ENCODE data around the gene FGF1. TPM values are rescaled to one million over a fixed set of nuclear protein-coding genes. Genes with fewer than 3 reads are reported as not detected.

Gene FGF1
- 0.73 and 0.98 TPM in 2 replicates for total RNA-seq

DNA sequence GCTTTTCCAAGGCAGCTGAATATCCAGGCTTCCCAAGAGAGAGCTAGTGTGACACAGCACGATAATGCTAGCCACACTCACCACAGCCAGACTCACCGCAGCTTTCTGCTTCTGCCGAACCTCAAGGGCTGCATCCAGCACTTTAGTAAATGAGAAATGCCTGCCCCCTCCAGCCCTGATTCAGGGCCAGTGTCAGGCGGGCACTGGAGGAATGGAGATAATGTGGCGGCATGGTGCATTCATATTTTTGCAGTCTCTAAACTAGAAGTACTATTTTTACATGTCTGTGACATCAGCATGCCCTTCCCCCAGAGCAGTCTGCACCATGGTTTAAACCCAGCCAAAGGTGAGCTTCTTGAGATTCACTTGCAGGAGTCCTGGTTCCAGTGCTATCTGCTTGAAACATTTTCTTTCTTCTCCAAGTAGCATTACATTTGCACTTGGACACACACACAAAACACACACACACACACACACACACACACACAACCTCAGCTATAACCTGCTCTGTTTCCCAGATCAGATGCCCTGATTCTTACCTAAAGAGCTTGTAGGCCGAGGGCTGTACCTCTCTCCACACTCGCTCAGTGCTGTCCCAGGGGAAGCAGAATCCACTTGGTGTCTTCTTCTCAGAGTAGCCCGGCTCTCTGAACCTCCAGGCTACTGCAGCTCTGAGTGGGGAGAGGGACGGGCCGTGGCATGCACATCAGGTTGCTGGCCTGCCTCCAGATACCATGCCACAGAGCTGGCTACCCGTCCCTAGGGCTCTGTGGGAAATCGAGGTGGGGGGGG is at the start of gene FGF1:
TSS of gene FGF1 (minus strand) at position 673 of the 792 bp plus-strand sequence. CDS start 71,963 bp downstream, outside the sequence.

Other genes with a start within 250 kb of the FGF1 start
- 5.1 and 9.6 TPM in 2 replicates for gene ARHGAP26, start 84.3 kb upstream of the FGF1 start, total RNA-seq

All from subcutaneous preadipocyte (primary cell).